ENCODE data around the gene ZNF513.

DNA sequence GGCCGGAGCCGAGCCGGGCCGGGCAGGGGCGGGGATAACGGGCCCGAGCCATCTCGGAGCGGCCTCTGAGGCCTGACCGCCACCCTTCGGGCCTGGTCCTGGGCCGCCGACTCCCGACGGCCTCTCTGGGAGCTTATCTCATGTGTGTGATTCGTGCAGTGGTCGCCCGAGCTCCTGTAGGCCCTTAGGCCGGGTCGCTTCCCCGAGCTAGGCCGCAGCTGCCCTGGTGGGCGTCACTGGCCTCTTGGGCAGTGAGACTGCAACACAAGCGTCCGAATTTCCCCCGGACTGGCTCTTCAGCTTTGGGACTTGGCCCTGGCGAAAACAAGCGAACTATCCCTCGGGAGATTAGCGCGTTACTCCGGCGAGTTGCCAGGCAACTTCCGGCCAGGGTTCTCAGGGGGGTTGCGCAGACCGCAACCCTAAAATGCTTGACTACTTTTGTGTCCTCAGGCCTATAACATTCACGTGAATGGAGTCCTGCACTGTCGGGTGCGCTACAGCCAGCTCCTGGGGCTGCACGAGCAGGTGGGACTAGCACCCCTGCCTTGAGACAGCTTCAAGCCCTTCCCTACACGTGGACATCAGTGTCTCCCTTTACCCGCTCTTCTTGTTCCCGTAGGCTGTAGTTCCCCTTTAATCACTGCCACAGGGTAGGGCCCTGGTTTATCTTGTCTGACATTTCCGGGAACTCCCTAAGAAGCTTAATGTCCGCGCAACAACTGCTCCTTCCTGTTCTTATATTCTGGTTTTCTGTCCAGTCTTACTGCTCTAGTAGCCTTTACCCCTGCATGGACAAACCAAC is 9.5 kb downstream of the ZNF513 start:
- peak in 1 of 4 donors; percentile 23 for TF ChIP-seq POLR2A (IDR thresholded peaks at IDR 0.05)
- TF ChIP-seq CTCF (IDR thresholded peaks at IDR 0.05), result no peak

Measured in esophagus squamous epithelium (tissue), 4 donors.